ENCODE results near the gene RAB34. TPM values are rescaled to one million over a fixed set of nuclear protein-coding genes. Genes with fewer than 3 reads are reported as not detected.

The RAB34 gene
- total and polyA plus RNA-seq, 2 donors (not counting 3 experiments of a cell fraction or from before 2014, with no cell fraction given) = 62.3 to 113 TPM

- Histone ChIP-seq H3K4me3 (replicated peaks in 1 of 3; ENCODE audit: insufficient read depth in 1 of 3, low read depth in 1 of 3, low read length in 3 of 3) (peak within 1 kb of the TSS; percentile 29 to 57 (median 41)), H3K9ac (replicated peaks; ENCODE audit: extremely low read depth, insufficient read depth, low read length) (peak within 1 kb of the TSS; percentile 53), H4K20me1 (replicated peaks; ENCODE audit: control insufficient read depth, extremely low read depth, insufficient read depth, low read length) (no peaks in the 10 kb centered on the region), H3K27me3 (ENCODE audit: control insufficient read depth in 2 of 2, insufficient read depth in 2 of 2, low read length in 2 of 2) (no peaks in the 10 kb centered on the region), H2AFZ (ENCODE audit: low read depth, low read length) (peak within 1 kb of the TSS; percentile 84), H3K9me1 (replicated peaks; ENCODE audit: control insufficient read depth, extremely low read depth, insufficient read depth, low read length) (no peaks in the 10 kb centered on the region), H3K9me3 (replicated peaks; ENCODE audit: control insufficient read depth, insufficient read depth, low read length) (no peaks in the 10 kb centered on the region), H3K4me2 (ENCODE audit: insufficient read depth, low read length) (peak within 1 kb of the TSS; percentile 68), H3K79me2 (ENCODE audit: control insufficient read depth, insufficient read depth, low read length) (peaks cover 24% of the 10 kb centered on the region), H3K4me1 (ENCODE audit: control insufficient read depth, extremely low read depth, insufficient read depth, low read length) (peaks cover 40% of the 10 kb centered on the region), H3K27ac (ENCODE audit: insufficient read depth, low read depth, low read length) (peak within 1 kb of the TSS; percentile 10), H3K36me3 (ENCODE audit: control insufficient read depth in 2 of 2, extremely low read depth in 1 of 2, insufficient read depth in 2 of 2, low read length in 2 of 2) (peaks cover 15 to 19% of the 10 kb centered on the region in 2 experiments)
- TF ChIP-seq EZH2 (IDR thresholded peaks at IDR 0.05; ENCODE audit: borderline replicate concordance, low read depth, low read length, severe bottlenecking) (no peak), MAX (IDR thresholded peaks at IDR 0.05; ENCODE audit: insufficient read depth, insufficient read length) (no peak), FOS (IDR thresholded peaks at IDR 0.05; ENCODE audit: borderline replicate concordance, insufficient read depth, low read length) (no peak), POLR2AphosphoS5 (IDR thresholded peaks at IDR 0.05; ENCODE audit: insufficient read depth, low read depth, low read length) (no peak), CTCF (IDR thresholded peaks at IDR 0.05; ENCODE audit: extremely low read depth in 1 of 2, insufficient read depth in 1 of 2, low read depth in 1 of 2, low read length in 2 of 2) (no peak), MYC (IDR thresholded peaks at IDR 0.05; ENCODE audit: low read depth, low read length) (no peak), GATA2 (IDR thresholded peaks at IDR 0.05; ENCODE audit: insufficient read depth, insufficient read length, low read depth, low read length) (no peak), JUN (IDR thresholded peaks at IDR 0.05; ENCODE audit: borderline replicate concordance, insufficient read depth, insufficient read length, low read depth) (no peak), POLR2A (IDR thresholded peaks at IDR 0.05; ENCODE audit: low read depth, low read length) (no peak)
- dilution Hi-C loops (cut with MboI; ENCODE audit: extremely low pct_ligation_motif_present, low sequenced_read_pairs) = no loop called here
- no TSS peak for BruUV-seq (replicated peaks)
- intact Hi-C loops (cut with micrococcal nuclease) = loop anchor here (1.0 to 2.0 kb wide), 3 partner anchors 167 to 190 kb away; partner anchors contain the start of gene DHRS13
- DNase-seq (ENCODE audit: low read depth, low spot score) (no peak), FAIRE-seq (no peak)
- ChIA-PET CTCF (interaction anchor here (0.6 to 13.7 kb wide), 38 partner anchors 9 to 398 kb away, joined by 3 to 602 read pairs (median 8); partner anchors contain the start of genes ERAL1, FAM222B, FLOT2 and PHF12), POLR2A (interaction anchor here (1.3 to 4.7 kb wide), 3 partner anchors 15 to 226 kb away, joined by 3 to 45 read pairs (median 11); no protein-coding TSS in a partner anchor)
These were observed 8.6 kb upstream of the RAB34 start, which contains the start of gene TLCD1 for GRCh38 chr17:28726226-28726626. TSS of gene TLCD1 (minus strand) at chr17:28726233. CDS start at chr17:28726097, 136 bp downstream.

Measured in endothelial cell of umbilical vein (primary cell).